B cell (primary cell): ENCODE measurements around the gene BTG1. TPM values are rescaled to one million over a fixed set of nuclear protein-coding genes. Genes with fewer than 3 reads are reported as not detected.
A peak's percentile ranks its signal among the peaks of the same experiment; 100 is the strongest.

Source experiments
- ATAC-seq: fragments of 200-7000 bp; cut with Tn5 transposase; one replicate; pipeline ENCODE4 v1.10.0; 2021; ENCODE audit warnings: low read depth, mild to moderate bottlenecking, moderate number of reproducible peaks, moderate library complexity
- CTCF ChIA-PET: fragments of 350-600 bp; sonication (Branson Sonifier 250); formaldehyde crosslinking; loops from one replicate; lab custom pipeline; 2021; ENCODE audit warnings: antibody characterized with exemption, inconsistent platforms; lab: Charles Lee
- POLR2A ChIA-PET: fragments of 350-600 bp; sonication (Branson Sonifier 250); formaldehyde crosslinking; loops from one replicate; lab custom pipeline; 2021; ENCODE audit warnings: antibody characterized with exemption; lab: Charles Lee
- DNase-seq: peaks from one replicate; pipeline ENCODE4 v3.0.0; 2013
- H2AFZ ChIP-seq: 2 replicates; pipeline ENCODE4 v1.6.1; 2012; ENCODE audit warnings: mild to moderate bottlenecking, low read depth, low read length; ENCODE audit not compliant: insufficient read depth, poor library complexity, severe bottlenecking
- H3K27ac ChIP-seq, 2 donors: 1 replicate in 1 of 2; 2 replicates in 1 of 2; pipeline ENCODE4 v1.5.1; 2012 to 2013; ENCODE audit warnings: low read length in 2 of 2, mild to moderate bottlenecking in 2 of 2, moderate library complexity in 1 of 2
- H3K27me3 ChIP-seq, 4 experiments: fragments of 200-600 bp in 1 of 4; sonication (generic) in 1 of 4; replicated peaks in 1 of 4; 1 replicate in 2 of 4; 2 replicates in 2 of 4; pipeline versions ENCODE4 v1.6.1 to v1.7.0; 2013 to 2016; ENCODE audit warnings: low read length in 3 of 4, mild to moderate bottlenecking in 2 of 4, mixed read lengths in 1 of 4, moderate library complexity in 1 of 4; ENCODE audit not compliant: insufficient read depth in 4 of 4, control insufficient read depth in 3 of 4; ENCODE audit errors: control extremely low read depth in 1 of 4
- H3K36me3 ChIP-seq, 2 experiments: replicated peaks in 1 of 2; 1 replicate in 1 of 2; 2 replicates in 1 of 2; pipeline versions ENCODE4 v1.6.1 to v1.7.1; 2013; ENCODE audit warnings: low read length in 1 of 2; ENCODE audit not compliant: insufficient read depth in 2 of 2, control insufficient read depth in 1 of 2; ENCODE audit errors: control extremely low read depth in 1 of 2, extremely low read depth in 1 of 2
- H3K4me1 ChIP-seq, 2 donors: fragments of 200-600 bp in 1 of 2; sonication (generic) in 1 of 2; 1 replicate in 1 of 2; 2 replicates in 1 of 2; pipeline versions ENCODE4 v1.5.1 to v1.6.1; 2013 to 2017; ENCODE audit warnings: low read length in 2 of 2; ENCODE audit not compliant: control insufficient read depth in 2 of 2, insufficient read depth in 2 of 2
- H3K4me2 ChIP-seq: replicated peaks from 2 replicates; pipeline ENCODE3; 2012; ENCODE audit warnings: mild to moderate bottlenecking, low read depth, low read length; ENCODE audit not compliant: poor library complexity, severe bottlenecking
- H3K4me3 ChIP-seq, 5 experiments: fragments of 200-600 bp in 1 of 5; sonication (generic) in 1 of 5; 1 replicate in 3 of 5; 2 replicates in 2 of 5; pipeline versions ENCODE4 v1.5.1 to v1.7.0; 2011 to 2016; ENCODE audit warnings: low read length in 4 of 5, mild to moderate bottlenecking in 4 of 5, low read depth in 2 of 5, control low read depth in 1 of 5, moderate library complexity in 1 of 5; ENCODE audit not compliant: insufficient read depth in 1 of 5; ENCODE audit errors: control extremely low read depth in 1 of 5, extremely low read depth in 1 of 5
- H3K79me2 ChIP-seq: fragments of 200-600 bp; sonication (generic); one replicate; pipeline ENCODE4 v1.6.0; 2016; ENCODE audit warnings: low read length; ENCODE audit not compliant: control insufficient read depth, insufficient read depth
- H3K9ac ChIP-seq: fragments of 200-600 bp; sonication (generic); 2 replicates; pipeline ENCODE4 v1.6.1; 2017; ENCODE audit warnings: mild to moderate bottlenecking, low read length, moderate library complexity
- H3K9me3 ChIP-seq, 3 donors: one replicate each; pipeline versions ENCODE4 v1.6.1 to v1.7.1; 2013; ENCODE audit warnings: low read length in 2 of 3; ENCODE audit not compliant: control insufficient read depth in 2 of 3, insufficient read depth in 1 of 3; ENCODE audit errors: control extremely low read depth in 1 of 3
- H4K20me1 ChIP-seq: 2 replicates; pipeline ENCODE4 v1.6.0; 2012; ENCODE audit warnings: mild to moderate bottlenecking, low read length; ENCODE audit not compliant: insufficient read depth, control insufficient read depth, poor library complexity, severe bottlenecking
- H3K27ac Mint-ChIP-seq: one replicate; pipeline ENCODE4 v1.8.0; 2021; ENCODE audit warnings: mixed read lengths
- H3K27me3 Mint-ChIP-seq: one replicate; pipeline ENCODE4 v1.8.0; 2021; ENCODE audit warnings: mixed read lengths
- H3K4me1 Mint-ChIP-seq: one replicate; pipeline ENCODE4 v1.8.0; 2021; ENCODE audit warnings: mixed read lengths
- H3K4me3 Mint-ChIP-seq: one replicate; pipeline ENCODE4 v1.8.0; 2021; ENCODE audit warnings: mixed read lengths
- H3K9me3 Mint-ChIP-seq: one replicate; pipeline ENCODE4 v1.8.0; 2022; ENCODE audit warnings: mixed read lengths; ENCODE audit not compliant: insufficient read depth
- CTCF ChIP-seq: fragments of 200-600 bp; IDR thresholded peaks from one replicate; pipeline ENCODE4 v1.8.0; 2022; ENCODE audit warnings: antibody characterized with exemption, mild to moderate bottlenecking
- EZH2 ChIP-seq: IDR thresholded peaks from 2 replicates; pipeline ENCODE4 v1.6.1; 2012; ENCODE audit warnings: borderline replicate concordance, low read depth, mild to moderate bottlenecking, moderate library complexity, low read length; ENCODE audit not compliant: insufficient read depth, poor library complexity, severe bottlenecking
- WGBS: methylation state at CpG from one replicate; pipeline ENCODE4 v1.1.5; 2013; ENCODE audit warnings: missing lambda C conversion rate; ENCODE audit not compliant: insufficient coverage; 5-methylcytosine and 5-hydroxymethylcytosine counted together
- intact Hi-C: fragments of 100-400 bp; cut with micrococcal nuclease; formaldehyde crosslinking; loops from one replicate; pipeline ENCODE4 v1.10.0; 2022
- polyA plus RNA-seq: library from polyadenylated mRNA; depleted of rRNA; stranded (reverse); fragments of >200 nt; gene quantifications from 2 replicates; pipeline ENCODE4 v1.2.3, GENCODE V29; 2012
- total RNA-seq, 2 donors: library from RNA; stranded (reverse); fragments of 120-200 nt in 1 of 2; gene quantifications; 1 replicate in 1 of 2; 2 replicates in 1 of 2; pipeline versions ENCODE4 v1.2.3 to v1.2.4, GENCODE V29; 2013 to 2022

BTG1 gene
- total and polyA plus RNA-seq, 2 donors (not counting 1 experiment from before 2014, with no cell fraction given) = 322 to 733 TPM

GRCh38 chr12:92194561-92194960 lies 48.9 kb upstream of the BTG1 start:
- CTCF ChIA-PET = no interaction called here
- no peak overlapping the region for H2AFZ ChIP-seq
- no peak overlapping the region for H3K27ac Mint-ChIP-seq
- no peaks in the 10 kb centered on the region for H3K27me3 ChIP-seq
- intact Hi-C loops = loop anchor here (1.0 to 5.0 kb wide), 2 partner anchors 8 to 37 kb away; no protein-coding TSS in a partner anchor
- no peaks in the 10 kb centered on the region for H3K27me3 Mint-ChIP-seq
- 97% methylated on average over 4 of the region's 4 CpGs for WGBS
- DNase-seq (no peak), ATAC-seq (no peak)
- no peak overlapping the region for H3K4me2 ChIP-seq
- H3K4me1 ChIP-seq = peaks cover 21 to 25% of the 10 kb centered on the region in 2 donors
- peaks cover 2% of the 10 kb centered on the region for H3K9me3 Mint-ChIP-seq
- no peak for TF ChIP-seq EZH2
- no peak for TF ChIP-seq CTCF
- no peaks in the 10 kb centered on the region for H3K79me2 ChIP-seq
- H3K36me3 ChIP-seq = no peaks in the 10 kb centered on the region
- peaks cover 0 to 4% (median 3%) of the 10 kb centered on the region in 3 donors for H3K9me3 ChIP-seq
- H3K27ac ChIP-seq = no peak overlapping the region
- H3K4me3 ChIP-seq = no peak overlapping the region
- H3K4me3 Mint-ChIP-seq = no peak overlapping the region
- POLR2A ChIA-PET = no interaction called here
- no peaks in the 10 kb centered on the region for H4K20me1 ChIP-seq
- no peak overlapping the region for H3K9ac ChIP-seq
- H3K4me1 Mint-ChIP-seq = peaks cover 25% of the 10 kb centered on the region

GRCh38 chr12:92193846-92194245 lies 48.2 kb upstream of the BTG1 start:
- Mint-ChIP-seq H3K4me3 (no peak overlapping the region), H3K27me3 (no peaks in the 10 kb centered on the region), H3K27ac (no peak overlapping the region), H3K4me1 (peaks cover 28% of the 10 kb centered on the region), H3K9me3 (peaks cover 4% of the 10 kb centered on the region)
- H3K9me3 ChIP-seq = peaks cover 0 to 4% (median 3%) of the 10 kb centered on the region in 3 donors
- DNase-seq (no peak), ATAC-seq (no peak)
- H3K4me3 ChIP-seq = peak overlapping the region in 1 of 5 experiments; percentile 32
- H3K4me2 ChIP-seq = peak overlapping the region; percentile 36
- peak overlapping the region; percentile 60 for H2AFZ ChIP-seq
- H4K20me1 ChIP-seq = no peaks in the 10 kb centered on the region
- ChIA-PET POLR2A (no interaction called here), CTCF (interaction anchor here (0.6 kb wide), 1 partner anchor 455 kb away, joined by 4 read pairs; no protein-coding TSS in a partner anchor)
- H3K9ac ChIP-seq = no peak overlapping the region
- H3K36me3 ChIP-seq = no peaks in the 10 kb centered on the region
- peak overlapping the region in 1 of 2 donors; percentile 36 for H3K27ac ChIP-seq
- TF ChIP-seq CTCF (no peak), EZH2 (no peak)
- no peaks in the 10 kb centered on the region for H3K79me2 ChIP-seq
- intact Hi-C loops = loop anchor here (1.0 to 5.0 kb wide), 2 partner anchors 8 to 37 kb away; no protein-coding TSS in a partner anchor
- H3K4me1 ChIP-seq = peaks cover 21 to 28% of the 10 kb centered on the region in 2 donors
- H3K27me3 ChIP-seq = no peaks in the 10 kb centered on the region
- WGBS = no CpG with 5 or more reads among the region's 2 CpGs
